K562 (cell line): ENCODE results near the gene C17orf113. TPM values are rescaled to one million over a fixed set of nuclear protein-coding genes. Genes with fewer than 3 reads are reported as not detected.

ENCODE experiments used
- DDX20 ChIP-seq: fragments of 450-650 bp; IDR thresholded peaks from 2 replicates; pipeline ENCODE4 v1.6.1; 2016; ENCODE audit warnings: missing genetic modification characterization, low read depth, mild to moderate bottlenecking, missing compliant biosample characterization, moderate library complexity
- ETV6 ChIP-seq, 3 experiments: fragments of 150-350 bp in 1 of 3; sonication (generic) in 1 of 3; formaldehyde crosslinking in 1 of 3; IDR thresholded peaks; 2 replicates each; pipeline versions ENCODE4 v1.6.1 to v1.8.0; 2014 to 2022; ENCODE audit warnings: borderline replicate concordance in 2 of 3, low read depth in 2 of 3, antibody characterized with exemption in 1 of 3, low read length in 1 of 3, mild to moderate bottlenecking in 1 of 3, missing genetic modification reagents in 1 of 3
- GATA2 ChIP-seq: sonication (generic); formaldehyde crosslinking; IDR thresholded peaks from 2 replicates; pipeline ENCODE4 v1.4.0; 2020; ENCODE audit warnings: mild to moderate bottlenecking, missing genetic modification reagents
- JUND ChIP-seq, 2 experiments: IDR thresholded peaks; 2 replicates in 1 of 2; 3 replicates in 1 of 2; pipeline ENCODE4 v1.6.1; 2011; ENCODE audit warnings: borderline replicate concordance in 2 of 2, low read depth in 2 of 2, low read length in 2 of 2, improper control_type of control experiment in 1 of 2, missing biosample characterization in 1 of 2, missing genetic modification characterization in 1 of 2, missing genetic modification reagents in 1 of 2
- NFXL1 ChIP-seq: fragments of 450-650 bp; formaldehyde crosslinking; IDR thresholded peaks from 2 replicates; pipeline ENCODE4 v1.4.0; 2021; ENCODE audit warnings: mild to moderate bottlenecking
- ZBED1 ChIP-seq: IDR thresholded peaks from 2 replicates; pipeline ENCODE4 v1.6.1; 2014
- ZC3H11A ChIP-seq: IDR thresholded peaks from 2 replicates; pipeline ENCODE4 v1.6.1; 2012; ENCODE audit warnings: low read depth, low read length, improper control_type of control experiment
- ZNF551 ChIP-seq: fragments of 250-450 bp; sonication (Bioruptor Pico); IDR thresholded peaks from 2 replicates; pipeline ENCODE4 v1.5.0; 2021; ENCODE audit warnings: mild to moderate bottlenecking, moderate library complexity
- polyA plus RNA-seq, 8 experiments: library from polyadenylated mRNA; depleted of rRNA in 4 of 8; stranded (reverse) in 5 of 8; unstranded in 3 of 8; fragments of >200 nt; fragmentation: Nextera tagmentation in 2 of 8; fragmentation: Illumina TruSeq in 1 of 8; extraction: Ambion mirVana in 2 of 8; extraction: Trizol in 1 of 8; gene quantifications; 2 replicates each; pipeline versions ENCODE4 v1.2.1 to v1.2.3, GENCODE V29; 2011 to 2014; ENCODE audit warnings: inconsistent platforms in 1 of 8, missing spikeins in 1 of 8
- total RNA-seq, 7 experiments: library from RNA; depleted of rRNA in 6 of 7; stranded (reverse); fragments of >200 nt in 6 of 7; fragmentation: Illumina TruSeq in 2 of 7; extraction: Trizol in 2 of 7; gene quantifications; 2 replicates each; pipeline versions ENCODE4 v1.2.1 to v1.2.3, GENCODE V29; 2011 to 2021; ENCODE audit warnings: low replicate concordance in 1 of 7
- TF ChIP-seq, protein P1 (sequence below): sonication (generic); formaldehyde crosslinking; IDR thresholded peaks from 2 replicates; pipeline ENCODE4 v1.8.1; 2023; ENCODE audit warnings: mild to moderate bottlenecking, missing genetic modification reagents
- TF ChIP-seq, protein P2 (sequence below): fragments of 450-650 bp; conservative IDR thresholded peaks from 2 replicates; pipeline ENCODE4 v1.6.1; 2016; ENCODE audit warnings: missing genetic modification characterization, low read depth, mild to moderate bottlenecking, control low read depth, missing compliant biosample characterization
- TF ChIP-seq, protein P3 (sequence below), 2 experiments: fragments of 450-650 bp in 1 of 2; IDR thresholded peaks; 2 replicates each; pipeline ENCODE4 v1.6.1; 2011 to 2017; ENCODE audit warnings: low read depth in 2 of 2, antibody characterized with exemption in 1 of 2, borderline replicate concordance in 1 of 2, low read length in 1 of 2, mild to moderate bottlenecking in 1 of 2, mixed read lengths in 1 of 2; ENCODE audit not compliant: control insufficient read depth in 1 of 2

Gene C17orf113
- total and polyA plus RNA-seq, 9 of the 15 experiments (the other 6 are each of a cell fraction or from before 2014, with no cell fraction given), result 0.10 to 1.2 (median 0.31) TPM

DNA sequence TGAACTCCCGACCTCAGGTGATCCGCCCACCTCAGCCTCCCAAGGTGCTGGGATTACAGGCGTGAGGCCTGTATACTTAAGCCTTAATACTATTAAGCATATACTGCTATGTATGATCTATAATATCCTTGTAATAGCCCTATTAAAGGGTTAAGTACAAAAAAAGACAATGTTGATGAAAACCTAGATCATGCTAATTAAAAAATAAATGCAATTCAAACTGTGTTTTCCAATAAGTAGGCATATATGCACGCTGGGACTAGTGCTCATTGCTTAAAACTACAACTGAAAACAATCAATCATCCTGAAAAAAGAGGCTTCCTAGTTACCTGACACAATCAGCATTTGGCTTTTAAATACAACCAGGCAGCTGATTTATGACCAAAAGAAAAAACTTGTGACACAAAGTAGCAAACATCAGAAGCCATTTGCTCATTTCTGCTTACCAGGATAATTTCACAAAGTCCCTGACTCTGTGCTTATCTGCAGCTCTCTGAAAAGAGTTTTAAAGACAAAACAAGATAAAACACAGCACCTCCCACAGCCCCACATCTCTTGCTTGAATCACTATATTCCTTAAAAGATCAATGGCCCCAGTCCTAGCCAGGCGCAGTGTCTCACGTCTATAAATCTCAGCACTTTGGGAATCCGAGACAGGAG lies 36.8 kb upstream of the C17orf113 start (continued):
- TF ChIP-seq, protein P1, sequence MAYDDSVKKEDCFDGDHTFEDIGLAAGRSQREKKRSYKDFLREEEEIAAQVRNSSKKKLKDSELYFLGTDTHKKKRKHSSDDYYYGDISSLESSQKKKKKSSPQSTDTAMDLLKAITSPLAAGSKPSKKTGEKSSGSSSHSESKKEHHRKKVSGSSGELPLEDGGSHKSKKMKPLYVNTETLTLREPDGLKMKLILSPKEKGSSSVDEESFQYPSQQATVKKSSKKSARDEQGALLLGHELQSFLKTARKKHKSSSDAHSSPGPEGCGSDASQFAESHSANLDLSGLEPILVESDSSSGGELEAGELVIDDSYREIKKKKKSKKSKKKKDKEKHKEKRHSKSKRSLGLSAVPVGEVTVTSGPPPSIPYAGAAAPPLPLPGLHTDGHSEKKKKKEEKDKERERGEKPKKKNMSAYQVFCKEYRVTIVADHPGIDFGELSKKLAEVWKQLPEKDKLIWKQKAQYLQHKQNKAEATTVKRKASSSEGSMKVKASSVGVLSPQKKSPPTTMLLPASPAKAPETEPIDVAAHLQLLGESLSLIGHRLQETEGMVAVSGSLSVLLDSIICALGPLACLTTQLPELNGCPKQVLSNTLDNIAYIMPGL (CRISPR knock-in tag), result no peak
- TF ChIP-seq, protein P2, sequence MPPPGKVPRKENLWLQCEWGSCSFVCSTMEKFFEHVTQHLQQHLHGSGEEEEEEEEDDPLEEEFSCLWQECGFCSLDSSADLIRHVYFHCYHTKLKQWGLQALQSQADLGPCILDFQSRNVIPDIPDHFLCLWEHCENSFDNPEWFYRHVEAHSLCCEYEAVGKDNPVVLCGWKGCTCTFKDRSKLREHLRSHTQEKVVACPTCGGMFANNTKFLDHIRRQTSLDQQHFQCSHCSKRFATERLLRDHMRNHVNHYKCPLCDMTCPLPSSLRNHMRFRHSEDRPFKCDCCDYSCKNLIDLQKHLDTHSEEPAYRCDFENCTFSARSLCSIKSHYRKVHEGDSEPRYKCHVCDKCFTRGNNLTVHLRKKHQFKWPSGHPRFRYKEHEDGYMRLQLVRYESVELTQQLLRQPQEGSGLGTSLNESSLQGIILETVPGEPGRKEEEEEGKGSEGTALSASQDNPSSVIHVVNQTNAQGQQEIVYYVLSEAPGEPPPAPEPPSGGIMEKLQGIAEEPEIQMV (tag), result no peak
- TF ChIP-seq NFXL1 (CRISPR knock-in tag) (no peak), ZC3H11A (no peak), ZBED1 (no peak), GATA2 (CRISPR knock-in tag) (no peak), JUND (IDR thresholded peaks at IDR 0.05; ENCODE audit: borderline replicate concordance, low read depth, low read length) (0 out of 2 replicates have a peak, but pooled peaks have one; percentile 13), JUND (tag; IDR thresholded peaks at IDR 0.05; ENCODE audit: borderline replicate concordance, low read depth, low read length) (peak; percentile 30; the same call in 1 of the 3 replicates), DDX20 (tag) (no peak), ZNF551 (CRISPR knock-in tag) (no peak), ETV6 (IDR thresholded peaks at IDR 0.05; ENCODE audit: borderline replicate concordance in 1 of 2, low read depth in 2 of 2, low read length in 1 of 2) (no peak), ETV6 (CRISPR knock-in tag; IDR thresholded peaks at IDR 0.05; ENCODE audit: borderline replicate concordance) (no peak)
- TF ChIP-seq, protein P3, sequence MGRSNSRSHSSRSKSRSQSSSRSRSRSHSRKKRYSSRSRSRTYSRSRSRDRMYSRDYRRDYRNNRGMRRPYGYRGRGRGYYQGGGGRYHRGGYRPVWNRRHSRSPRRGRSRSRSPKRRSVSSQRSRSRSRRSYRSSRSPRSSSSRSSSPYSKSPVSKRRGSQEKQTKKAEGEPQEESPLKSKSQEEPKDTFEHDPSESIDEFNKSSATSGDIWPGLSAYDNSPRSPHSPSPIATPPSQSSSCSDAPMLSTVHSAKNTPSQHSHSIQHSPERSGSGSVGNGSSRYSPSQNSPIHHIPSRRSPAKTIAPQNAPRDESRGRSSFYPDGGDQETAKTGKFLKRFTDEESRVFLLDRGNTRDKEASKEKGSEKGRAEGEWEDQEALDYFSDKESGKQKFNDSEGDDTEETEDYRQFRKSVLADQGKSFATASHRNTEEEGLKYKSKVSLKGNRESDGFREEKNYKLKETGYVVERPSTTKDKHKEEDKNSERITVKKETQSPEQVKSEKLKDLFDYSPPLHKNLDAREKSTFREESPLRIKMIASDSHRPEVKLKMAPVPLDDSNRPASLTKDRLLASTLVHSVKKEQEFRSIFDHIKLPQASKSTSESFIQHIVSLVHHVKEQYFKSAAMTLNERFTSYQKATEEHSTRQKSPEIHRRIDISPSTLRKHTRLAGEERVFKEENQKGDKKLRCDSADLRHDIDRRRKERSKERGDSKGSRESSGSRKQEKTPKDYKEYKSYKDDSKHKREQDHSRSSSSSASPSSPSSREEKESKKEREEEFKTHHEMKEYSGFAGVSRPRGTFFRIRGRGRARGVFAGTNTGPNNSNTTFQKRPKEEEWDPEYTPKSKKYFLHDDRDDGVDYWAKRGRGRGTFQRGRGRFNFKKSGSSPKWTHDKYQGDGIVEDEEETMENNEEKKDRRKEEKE (IDR thresholded peaks at IDR 0.05; ENCODE audit: borderline replicate concordance in 1 of 2, control insufficient read depth in 1 of 2, low read depth in 2 of 2, low read length in 1 of 2), result no peak
